Measurements from ENCODE around the gene ABHD10. TPM values are rescaled to one million over a fixed set of nuclear protein-coding genes. Genes with fewer than 3 reads are reported as not detected.

The ABHD10 gene
- polyA plus RNA-seq, 1 donor = 30.4 TPM

DNA sequence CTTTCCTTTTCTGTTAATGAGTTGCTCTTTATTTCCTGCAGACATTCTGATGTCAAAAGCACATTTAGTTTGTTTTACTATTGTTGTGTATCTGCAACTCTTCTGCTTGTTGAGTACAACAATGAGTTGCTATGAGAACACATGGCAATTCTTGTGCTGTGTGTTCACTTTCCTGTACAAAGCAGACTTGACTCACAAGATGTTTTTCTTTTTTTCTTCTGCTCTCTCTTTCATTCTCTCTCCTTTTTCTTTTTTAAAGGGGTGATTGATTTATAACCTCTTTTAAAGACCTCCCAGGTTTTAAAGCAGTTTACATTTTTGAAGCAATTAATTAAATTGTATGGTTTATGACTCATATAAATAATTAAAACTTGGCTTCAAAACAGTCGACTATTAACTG lies 31.6 kb upstream of the ABHD10 start:
- H3K9me3 ChIP-seq (ENCODE audit: control insufficient read depth, low read depth, low read length) = no peaks in the 10 kb centered on the region
- DNase-seq = peak in 1 of 2 donors; percentile 2
- H3K27ac ChIP-seq (ENCODE audit: low read length) = no peak overlapping the region
- no peaks in the 10 kb centered on the region for H3K27me3 ChIP-seq (ENCODE audit: control insufficient read depth, insufficient read depth, low read length)
- WGBS (ENCODE audit: insufficient coverage, low lambda C conversion rate) = 17% methylated on average over 1 of the region's 1 CpG
- H3K4me3 ChIP-seq (ENCODE audit: low read length) = no peak overlapping the region
- H3K36me3 ChIP-seq (ENCODE audit: control insufficient read depth, insufficient read depth, low read length) = peaks cover 7% of the 10 kb centered on the region
- H3K4me1 ChIP-seq (ENCODE audit: control insufficient read depth, insufficient read depth, low read length) = no peaks in the 10 kb centered on the region

DNA sequence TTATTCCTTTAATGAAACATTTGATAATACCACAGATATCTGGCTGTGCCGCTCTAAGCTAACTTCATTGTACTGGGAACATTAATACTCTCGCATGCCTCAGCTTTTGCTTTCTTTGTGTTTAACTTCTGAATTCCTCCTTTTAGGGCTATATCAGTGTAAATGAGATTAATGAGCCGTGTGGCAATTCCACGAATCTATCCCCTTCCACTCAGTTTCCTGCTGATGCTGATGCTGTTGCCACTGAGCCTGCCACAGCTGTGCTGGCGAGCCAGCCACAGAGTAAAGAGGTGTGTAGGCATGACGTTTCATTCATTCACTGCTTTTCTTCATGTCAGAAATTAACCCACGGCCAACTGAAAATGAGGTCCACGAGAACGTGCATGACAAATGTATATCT lies 30.0 kb upstream of the ABHD10 start:
- H3K4me1 ChIP-seq (ENCODE audit: control insufficient read depth, insufficient read depth, low read length) = no peaks in the 10 kb centered on the region
- no peak overlapping the region for H3K4me3 ChIP-seq (ENCODE audit: low read length)
- peaks cover 18% of the 10 kb centered on the region for H3K36me3 ChIP-seq (ENCODE audit: control insufficient read depth, insufficient read depth, low read length)
- H3K9me3 ChIP-seq (ENCODE audit: control insufficient read depth, low read depth, low read length) = no peaks in the 10 kb centered on the region
- no peak overlapping the region for H3K27ac ChIP-seq (ENCODE audit: low read length)
- WGBS (ENCODE audit: insufficient coverage, low lambda C conversion rate) = 100% methylated on average over 4 of the region's 9 CpGs
- H3K27me3 ChIP-seq (ENCODE audit: control insufficient read depth, insufficient read depth, low read length) = no peaks in the 10 kb centered on the region
- no peak for DNase-seq

DNA sequence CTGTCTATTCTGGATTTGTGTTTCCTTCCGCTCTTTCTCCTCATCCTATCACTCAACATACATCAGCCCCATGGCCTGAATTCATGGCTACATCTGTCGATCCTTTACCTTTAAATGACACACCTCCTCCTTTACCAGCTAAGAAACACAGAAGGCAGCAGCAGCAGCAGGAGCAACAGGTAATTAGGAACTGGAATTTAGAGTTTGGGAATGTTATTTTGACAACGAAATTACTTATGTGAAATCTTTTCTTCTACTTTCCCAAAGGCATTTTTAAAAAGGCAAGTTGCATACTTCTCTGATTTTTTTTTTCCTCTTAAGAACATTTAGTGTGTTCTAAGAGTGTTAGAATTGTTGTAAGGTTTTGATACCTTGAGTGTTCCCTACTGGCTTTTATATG lies 29.1 kb upstream of the ABHD10 start:
- Histone ChIP-seq H3K27ac (ENCODE audit: low read length) (no peak overlapping the region), H3K36me3 (ENCODE audit: control insufficient read depth, insufficient read depth, low read length) (peaks cover 19% of the 10 kb centered on the region), H3K9me3 (ENCODE audit: control insufficient read depth, low read depth, low read length) (no peaks in the 10 kb centered on the region), H3K4me3 (ENCODE audit: low read length) (no peak overlapping the region), H3K4me1 (ENCODE audit: control insufficient read depth, insufficient read depth, low read length) (no peaks in the 10 kb centered on the region), H3K27me3 (ENCODE audit: control insufficient read depth, insufficient read depth, low read length) (no peaks in the 10 kb centered on the region)
- no peak for DNase-seq
- 80% methylated on average over 3 of the region's 3 CpGs for WGBS (ENCODE audit: insufficient coverage, low lambda C conversion rate)

DNA sequence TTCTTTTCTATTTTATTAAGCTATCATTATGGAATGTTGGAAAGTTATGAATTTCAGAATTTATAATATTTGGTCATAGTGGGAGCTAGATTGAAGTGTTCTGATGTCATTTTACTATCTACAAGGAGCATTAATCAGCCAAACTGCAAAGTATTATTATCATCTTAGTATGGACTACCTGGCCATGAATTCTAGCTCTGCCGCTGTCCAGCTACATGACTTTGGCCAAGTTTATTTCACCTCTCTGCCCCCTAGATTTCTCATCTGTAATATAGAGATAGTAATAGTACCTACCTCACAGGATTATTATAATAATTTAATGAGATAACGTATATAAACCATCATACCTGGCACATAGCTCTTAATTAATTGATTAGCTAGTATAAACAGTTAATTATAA lies 27.8 kb upstream of the ABHD10 start:
- 94% methylated on average over 2 of the region's 2 CpGs for WGBS (ENCODE audit: insufficient coverage, low lambda C conversion rate)

DNA sequence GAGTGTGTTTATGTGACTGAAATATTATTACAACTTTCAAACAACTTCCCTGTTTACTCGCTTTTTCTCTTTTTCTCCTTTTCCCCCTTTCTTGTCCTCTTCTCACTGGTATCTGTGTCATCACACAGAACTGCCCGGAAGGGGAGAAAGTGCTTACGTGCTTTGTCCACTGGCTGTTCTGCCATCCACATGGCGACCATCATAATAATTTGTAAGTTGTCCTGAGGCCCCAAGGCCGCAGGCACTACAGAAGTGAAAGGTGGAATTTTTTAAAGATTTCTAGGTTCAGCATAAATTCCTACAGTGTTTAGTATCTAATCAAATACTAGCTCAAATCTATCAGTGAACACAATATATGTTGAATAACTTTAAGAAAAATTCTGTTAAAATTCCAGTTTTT lies 26.7 kb upstream of the ABHD10 start:
- H3K9me3 ChIP-seq (ENCODE audit: control insufficient read depth, low read depth, low read length) = no peaks in the 10 kb centered on the region
- DNase-seq = no peak
- WGBS (ENCODE audit: insufficient coverage, low lambda C conversion rate) = 100% methylated on average over 1 of the region's 5 CpGs
- H3K4me1 ChIP-seq (ENCODE audit: control insufficient read depth, insufficient read depth, low read length) = no peaks in the 10 kb centered on the region
- no peak overlapping the region for H3K4me3 ChIP-seq (ENCODE audit: low read length)
- H3K36me3 ChIP-seq (ENCODE audit: control insufficient read depth, insufficient read depth, low read length) = peaks cover 15% of the 10 kb centered on the region
- H3K27me3 ChIP-seq (ENCODE audit: control insufficient read depth, insufficient read depth, low read length) = no peaks in the 10 kb centered on the region
- H3K27ac ChIP-seq (ENCODE audit: low read length) = no peak overlapping the region

More for the DNA sequence above, 27.8 kb upstream of the ABHD10 start:
- H3K4me1 ChIP-seq (ENCODE audit: control insufficient read depth, insufficient read depth, low read length) = no peaks in the 10 kb centered on the region
- no peak overlapping the region for H3K27ac ChIP-seq (ENCODE audit: low read length)
- no peak overlapping the region for H3K4me3 ChIP-seq (ENCODE audit: low read length)
- H3K27me3 ChIP-seq (ENCODE audit: control insufficient read depth, insufficient read depth, low read length) = no peaks in the 10 kb centered on the region
- H3K9me3 ChIP-seq (ENCODE audit: control insufficient read depth, low read depth, low read length) = no peaks in the 10 kb centered on the region
- peaks cover 15% of the 10 kb centered on the region for H3K36me3 ChIP-seq (ENCODE audit: control insufficient read depth, insufficient read depth, low read length)
- DNase-seq = no peak

DNA sequence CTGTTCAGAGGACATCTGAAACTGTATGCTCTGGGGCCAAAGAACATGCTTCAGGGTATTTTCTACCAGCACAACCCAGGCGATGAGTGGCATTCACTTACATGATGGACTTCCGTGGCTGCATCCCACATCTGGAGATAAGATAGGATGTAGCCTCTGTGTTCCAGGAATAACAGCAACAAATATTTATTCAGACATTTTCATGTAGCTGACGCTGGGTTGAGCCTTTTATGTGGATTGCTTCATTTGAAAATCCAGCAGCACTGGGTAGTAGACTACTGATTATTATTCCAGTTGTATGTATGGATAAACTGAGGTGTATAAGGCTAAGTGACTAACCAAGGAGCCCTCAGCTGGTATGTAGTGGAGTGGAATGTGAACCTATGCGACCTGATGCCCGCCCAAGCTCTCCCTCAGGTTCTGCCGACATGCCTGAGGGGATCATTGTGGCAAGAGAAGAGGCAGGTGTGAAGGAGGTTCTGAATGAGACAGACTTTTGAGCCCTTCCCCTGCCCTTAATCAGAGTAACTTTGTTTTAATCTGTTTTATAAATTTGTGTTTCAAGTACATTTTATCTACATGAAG lies 25.9 kb upstream of the ABHD10 start:
- no CpG with 5 or more reads among the region's 6 CpGs for WGBS (ENCODE audit: insufficient coverage, low lambda C conversion rate)
- H3K27me3 ChIP-seq (ENCODE audit: control insufficient read depth, insufficient read depth, low read length) = no peaks in the 10 kb centered on the region
- H3K27ac ChIP-seq (ENCODE audit: low read length) = no peak overlapping the region
- no peak for DNase-seq
- no peaks in the 10 kb centered on the region for H3K9me3 ChIP-seq (ENCODE audit: control insufficient read depth, low read depth, low read length)
- no peaks in the 10 kb centered on the region for H3K4me1 ChIP-seq (ENCODE audit: control insufficient read depth, insufficient read depth, low read length)
- H3K36me3 ChIP-seq (ENCODE audit: control insufficient read depth, insufficient read depth, low read length) = peaks cover 15% of the 10 kb centered on the region
- H3K4me3 ChIP-seq (ENCODE audit: low read length) = no peak overlapping the region

DNA sequence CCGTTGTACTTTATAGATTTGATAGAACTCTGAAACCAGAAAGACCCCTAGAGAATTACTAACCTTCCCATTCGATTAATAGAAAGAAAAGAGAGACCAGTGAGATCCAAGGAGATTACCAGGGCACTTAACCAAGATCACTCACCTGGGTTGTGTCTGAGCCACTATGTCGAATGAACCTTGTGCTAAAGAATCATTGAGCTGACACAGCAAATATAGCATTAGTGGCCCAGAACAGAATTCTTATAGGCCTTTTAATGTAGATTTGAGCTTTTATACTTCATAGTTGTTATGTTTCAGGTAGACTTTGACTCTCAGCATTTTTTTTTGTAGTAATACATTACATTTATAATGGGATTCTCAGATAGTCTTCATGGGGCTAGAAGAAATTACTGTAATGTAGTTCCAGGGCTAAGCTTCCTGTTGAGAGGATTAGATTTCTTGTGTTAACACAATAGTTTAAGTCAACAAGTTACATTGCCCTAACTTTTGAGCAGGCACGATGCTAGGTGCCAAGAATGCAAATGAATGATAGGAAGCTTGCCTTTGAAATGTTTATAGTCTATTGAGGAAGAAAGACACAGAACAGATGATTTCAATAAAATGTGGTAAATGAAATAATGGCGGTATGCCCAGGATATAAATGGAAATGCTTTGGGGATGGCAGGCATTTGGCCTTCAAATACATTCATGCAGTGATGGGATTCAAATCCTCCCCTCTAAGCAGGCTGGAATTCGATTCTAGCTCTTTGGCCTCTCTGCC lies 24.4 kb upstream of the ABHD10 start:
- no peaks in the 10 kb centered on the region for H3K9me3 ChIP-seq (ENCODE audit: control insufficient read depth, low read depth, low read length)
- no peaks in the 10 kb centered on the region for H3K4me1 ChIP-seq (ENCODE audit: control insufficient read depth, insufficient read depth, low read length)
- H3K36me3 ChIP-seq (ENCODE audit: control insufficient read depth, insufficient read depth, low read length) = peaks cover 12% of the 10 kb centered on the region
- 50% methylated on average over 2 of the region's 6 CpGs for WGBS (ENCODE audit: insufficient coverage, low lambda C conversion rate)
- no peaks in the 10 kb centered on the region for H3K27me3 ChIP-seq (ENCODE audit: control insufficient read depth, insufficient read depth, low read length)
- H3K27ac ChIP-seq (ENCODE audit: low read length) = no peak overlapping the region
- no peak overlapping the region for H3K4me3 ChIP-seq (ENCODE audit: low read length)
- no peak for DNase-seq

DNA sequence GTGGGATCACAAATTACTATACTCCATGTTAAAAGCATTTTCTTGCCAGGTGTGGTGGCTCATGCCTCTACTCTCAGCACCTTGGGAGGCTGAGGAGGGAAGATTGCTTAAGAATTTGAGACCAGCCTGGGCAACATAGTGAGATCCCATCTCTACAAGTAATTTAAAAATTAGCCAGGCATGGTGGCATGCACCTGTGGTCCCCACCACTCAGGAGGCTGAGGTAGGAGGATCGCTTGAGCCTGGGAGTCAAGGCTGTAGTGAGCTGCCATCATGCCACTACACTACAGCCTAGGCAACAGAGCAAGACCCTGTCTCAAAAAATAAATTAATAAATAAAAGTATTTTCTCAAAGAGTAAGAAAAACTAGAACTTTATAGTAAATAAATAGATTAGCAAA lies 22.9 kb upstream of the ABHD10 start:
- Histone ChIP-seq H3K4me3 (ENCODE audit: low read length) (no peak overlapping the region), H3K36me3 (ENCODE audit: control insufficient read depth, insufficient read depth, low read length) (peaks cover 12% of the 10 kb centered on the region), H3K27ac (ENCODE audit: low read length) (no peak overlapping the region), H3K4me1 (ENCODE audit: control insufficient read depth, insufficient read depth, low read length) (no peaks in the 10 kb centered on the region), H3K27me3 (ENCODE audit: control insufficient read depth, insufficient read depth, low read length) (no peaks in the 10 kb centered on the region), H3K9me3 (ENCODE audit: control insufficient read depth, low read depth, low read length) (no peaks in the 10 kb centered on the region)
- no peak for DNase-seq
- WGBS (ENCODE audit: insufficient coverage, low lambda C conversion rate) = no CpG with 5 or more reads among the region's 1 CpG

DNA sequence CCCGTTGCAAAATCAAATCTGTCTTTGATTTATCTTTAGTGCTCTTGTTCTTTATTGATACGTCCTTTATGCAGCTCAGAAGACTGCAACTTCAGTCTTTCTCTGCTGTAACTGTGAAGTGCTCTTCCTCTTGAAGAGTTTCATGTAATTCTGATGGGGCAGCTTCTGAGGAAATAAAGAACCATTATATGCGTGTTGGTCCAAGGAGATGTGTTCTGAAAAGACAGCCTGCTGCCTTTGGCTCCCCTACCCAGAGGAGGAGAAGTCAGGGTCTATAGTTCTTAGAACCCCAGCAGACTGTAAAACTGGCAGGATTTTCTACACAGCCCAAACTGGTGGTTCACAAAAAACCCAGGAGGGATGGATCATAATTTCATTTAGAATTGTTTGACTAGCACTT lies 22.4 kb upstream of the ABHD10 start:
- Histone ChIP-seq H3K27ac (ENCODE audit: low read length) (no peak overlapping the region), H3K27me3 (ENCODE audit: control insufficient read depth, insufficient read depth, low read length) (no peaks in the 10 kb centered on the region), H3K9me3 (ENCODE audit: control insufficient read depth, low read depth, low read length) (no peaks in the 10 kb centered on the region), H3K4me3 (ENCODE audit: low read length) (no peak overlapping the region), H3K36me3 (ENCODE audit: control insufficient read depth, insufficient read depth, low read length) (peaks cover 12% of the 10 kb centered on the region), H3K4me1 (ENCODE audit: control insufficient read depth, insufficient read depth, low read length) (no peaks in the 10 kb centered on the region)
- DNase-seq = no peak
- WGBS (ENCODE audit: insufficient coverage, low lambda C conversion rate) = 100% methylated on average over 1 of the region's 3 CpGs

DNA sequence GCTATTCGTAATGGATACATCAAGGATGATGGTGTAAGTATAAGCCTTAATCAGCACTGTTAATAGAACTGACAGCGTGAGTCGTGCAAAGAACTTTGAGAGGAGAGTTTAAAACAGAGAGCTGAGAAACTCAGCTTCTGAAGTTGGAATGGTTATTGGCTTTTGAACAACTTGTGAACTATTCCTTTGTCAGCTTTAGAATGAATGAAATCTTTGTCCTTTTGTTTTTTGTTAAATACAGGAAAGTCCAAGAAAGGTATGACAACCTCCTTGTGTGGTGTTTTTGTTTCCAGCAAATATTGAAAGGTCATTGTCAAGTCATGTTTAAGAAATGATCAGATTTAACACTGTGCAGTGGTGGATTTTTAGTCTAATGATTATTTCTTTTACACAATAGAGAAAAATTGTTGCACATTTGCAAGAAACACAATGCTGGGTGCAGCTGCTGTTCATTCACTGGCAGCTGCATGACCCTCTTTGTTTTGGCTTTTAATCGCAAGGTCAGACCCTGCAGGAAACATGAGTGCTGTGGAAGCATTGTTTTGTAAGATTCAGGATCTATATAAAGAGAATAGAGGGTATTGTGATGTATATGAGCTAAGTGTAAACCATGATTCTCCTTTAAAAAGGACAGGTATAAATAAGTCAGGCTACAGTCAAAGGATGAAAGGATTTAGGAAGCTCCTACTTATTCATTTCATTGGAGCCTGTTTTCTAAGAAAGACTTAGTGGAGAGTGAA lies 21.7 kb upstream of the ABHD10 start:
- WGBS (ENCODE audit: insufficient coverage, low lambda C conversion rate) = no CpG with 5 or more reads among the region's 4 CpGs
- peaks cover 12% of the 10 kb centered on the region for H3K36me3 ChIP-seq (ENCODE audit: control insufficient read depth, insufficient read depth, low read length)

More for the DNA sequence above, 21.7 kb upstream of the ABHD10 start:
- Histone ChIP-seq H3K4me1 (ENCODE audit: control insufficient read depth, insufficient read depth, low read length) (no peaks in the 10 kb centered on the region), H3K9me3 (ENCODE audit: control insufficient read depth, low read depth, low read length) (no peaks in the 10 kb centered on the region), H3K27me3 (ENCODE audit: control insufficient read depth, insufficient read depth, low read length) (no peaks in the 10 kb centered on the region), H3K27ac (ENCODE audit: low read length) (no peak overlapping the region), H3K4me3 (ENCODE audit: low read length) (no peak overlapping the region)
- no peak for DNase-seq

All from large intestine (tissue), 3 donors.